RWPE2 (cell line): ENCODE data around the gene WDR33.

ENCODE experiments used
- ATAC-seq: fragments of 200-7000 bp; cut with Tn5 transposase; 3 replicates; pipeline ENCODE4 v1.9.1; 2021; ENCODE audit warnings: low read depth
- DNase-seq: peaks from one replicate; pipeline ENCODE4 v3.0.0-alpha.2; 2020; ENCODE audit warnings: low spot score
- H3K27ac ChIP-seq: fragments of 450-650 bp; 2 replicates; pipeline ENCODE4 v1.5.1; 2017; ENCODE audit warnings: mild to moderate bottlenecking; ENCODE audit not compliant: poor library complexity, severe bottlenecking
- H3K27me3 ChIP-seq: fragments of 250-450 bp; sonication (Bioruptor Pico); 2 replicates; pipeline ENCODE4 v1.5.1; 2021; ENCODE audit warnings: mild to moderate bottlenecking, moderate library complexity; ENCODE audit not compliant: insufficient read depth, poor library complexity, severe bottlenecking
- H3K36me3 ChIP-seq: fragments of 250-450 bp; sonication (Bioruptor Pico); 2 replicates; pipeline ENCODE4 v1.5.1; 2020; ENCODE audit warnings: low read depth, mild to moderate bottlenecking, moderate library complexity
- H3K4me1 ChIP-seq: fragments of 250-450 bp; sonication (Bioruptor Pico); 2 replicates; pipeline ENCODE4 v1.5.1; 2021; ENCODE audit warnings: mild to moderate bottlenecking, moderate library complexity; ENCODE audit not compliant: insufficient read depth, poor library complexity, severe bottlenecking
- H3K4me3 ChIP-seq: fragments of 250-450 bp; sonication (Bioruptor Pico); 2 replicates; pipeline ENCODE4 v1.5.1; 2021; ENCODE audit warnings: mild to moderate bottlenecking, moderate library complexity; ENCODE audit not compliant: severe bottlenecking
- H3K9me3 ChIP-seq: fragments of 250-450 bp; sonication (Bioruptor Pico); 2 replicates; pipeline ENCODE4 v1.5.1; 2021; ENCODE audit warnings: mild to moderate bottlenecking, moderate library complexity; ENCODE audit not compliant: severe bottlenecking
- TF ChIP-seq, protein P1 (sequence below): fragments of 450-650 bp; IDR thresholded peaks from one replicate; pipeline ENCODE4 v1.5.1; 2017; ENCODE audit warnings: mild to moderate bottlenecking, moderate library complexity; ENCODE audit not compliant: poor library complexity, severe bottlenecking

WDR33 gene

DNA sequence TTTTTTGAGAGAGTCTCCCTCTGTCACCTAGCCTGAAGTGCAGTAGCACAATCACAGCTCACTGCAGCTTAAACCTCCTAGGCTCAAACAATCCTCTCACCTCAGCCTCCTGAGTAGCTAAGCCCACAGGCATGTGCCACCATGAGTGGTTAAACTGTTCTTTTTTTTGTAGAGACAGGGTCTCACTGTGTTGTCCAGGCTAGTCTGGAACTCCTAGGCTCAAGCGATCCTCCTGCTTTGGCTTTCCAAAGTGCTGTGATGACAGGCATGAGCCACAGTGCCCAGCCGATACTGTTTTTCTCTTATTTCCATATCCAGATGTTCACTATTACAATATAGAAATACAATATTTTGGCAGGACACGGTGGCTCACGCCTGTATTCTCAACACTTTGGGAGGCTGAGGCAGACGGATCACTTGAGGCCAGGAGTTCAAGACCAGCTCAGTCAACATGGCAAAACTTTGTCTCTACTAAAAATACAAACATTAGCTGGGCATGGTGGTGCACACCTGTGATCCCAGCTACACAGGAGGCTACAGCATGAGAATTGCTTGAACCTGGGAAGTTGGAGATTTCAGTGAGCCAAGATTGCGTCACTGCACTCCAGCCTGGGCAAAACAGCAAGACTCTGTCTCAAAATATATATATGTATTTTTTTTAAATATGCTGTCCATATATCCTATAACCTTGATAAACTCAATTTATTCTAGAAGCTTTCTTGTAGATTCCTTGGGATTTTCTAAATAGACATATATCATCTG lies 24.7 kb downstream of the WDR33 start:
- Histone ChIP-seq H3K27me3 (no peaks in the 10 kb centered on the region), H3K27ac (no peak overlapping the region), H3K4me1 (no peaks in the 10 kb centered on the region), H3K9me3 (no peaks in the 10 kb centered on the region), H3K36me3 (peaks cover 7% of the 10 kb centered on the region), H3K4me3 (no peak overlapping the region)
- no peak for DNase-seq
- TF ChIP-seq, protein P1, sequence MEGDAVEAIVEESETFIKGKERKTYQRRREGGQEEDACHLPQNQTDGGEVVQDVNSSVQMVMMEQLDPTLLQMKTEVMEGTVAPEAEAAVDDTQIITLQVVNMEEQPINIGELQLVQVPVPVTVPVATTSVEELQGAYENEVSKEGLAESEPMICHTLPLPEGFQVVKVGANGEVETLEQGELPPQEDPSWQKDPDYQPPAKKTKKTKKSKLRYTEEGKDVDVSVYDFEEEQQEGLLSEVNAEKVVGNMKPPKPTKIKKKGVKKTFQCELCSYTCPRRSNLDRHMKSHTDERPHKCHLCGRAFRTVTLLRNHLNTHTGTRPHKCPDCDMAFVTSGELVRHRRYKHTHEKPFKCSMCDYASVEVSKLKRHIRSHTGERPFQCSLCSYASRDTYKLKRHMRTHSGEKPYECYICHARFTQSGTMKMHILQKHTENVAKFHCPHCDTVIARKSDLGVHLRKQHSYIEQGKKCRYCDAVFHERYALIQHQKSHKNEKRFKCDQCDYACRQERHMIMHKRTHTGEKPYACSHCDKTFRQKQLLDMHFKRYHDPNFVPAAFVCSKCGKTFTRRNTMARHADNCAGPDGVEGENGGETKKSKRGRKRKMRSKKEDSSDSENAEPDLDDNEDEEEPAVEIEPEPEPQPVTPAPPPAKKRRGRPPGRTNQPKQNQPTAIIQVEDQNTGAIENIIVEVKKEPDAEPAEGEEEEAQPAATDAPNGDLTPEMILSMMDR = no peak
- ATAC-seq = no peak

DNA sequence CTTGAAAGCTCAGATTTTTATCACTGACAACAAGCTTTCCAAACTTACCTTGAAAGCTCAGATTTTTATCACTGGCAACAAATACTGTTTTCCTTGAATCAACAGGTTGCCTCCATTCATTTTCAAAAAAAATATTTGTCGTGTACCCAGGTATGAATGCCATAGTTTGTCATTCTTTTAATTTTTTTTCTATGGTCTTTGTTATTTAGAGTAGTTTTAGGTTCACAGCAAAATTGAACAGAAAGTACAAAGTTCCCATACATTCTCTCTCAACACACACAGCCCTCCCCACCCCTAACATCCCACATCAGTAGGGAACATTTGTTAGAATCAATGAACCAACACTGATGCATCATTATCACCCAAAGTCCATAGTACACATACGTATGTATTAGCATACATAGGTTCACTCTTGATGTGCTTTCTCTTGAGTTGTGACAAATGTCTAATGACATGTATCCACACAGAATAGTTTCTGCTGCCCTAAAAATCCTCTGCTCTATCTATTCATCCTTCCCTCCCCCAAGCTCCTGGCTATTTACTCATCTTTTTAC lies 25.9 kb downstream of the WDR33 start:
- Histone ChIP-seq H3K4me3 (no peak overlapping the region), H3K4me1 (no peaks in the 10 kb centered on the region), H3K27ac (no peak overlapping the region), H3K27me3 (no peaks in the 10 kb centered on the region), H3K9me3 (no peaks in the 10 kb centered on the region), H3K36me3 (peaks cover 17% of the 10 kb centered on the region)
- no peak for ATAC-seq
- TF ChIP-seq, protein P1 = no peak
- DNase-seq = no peak

DNA sequence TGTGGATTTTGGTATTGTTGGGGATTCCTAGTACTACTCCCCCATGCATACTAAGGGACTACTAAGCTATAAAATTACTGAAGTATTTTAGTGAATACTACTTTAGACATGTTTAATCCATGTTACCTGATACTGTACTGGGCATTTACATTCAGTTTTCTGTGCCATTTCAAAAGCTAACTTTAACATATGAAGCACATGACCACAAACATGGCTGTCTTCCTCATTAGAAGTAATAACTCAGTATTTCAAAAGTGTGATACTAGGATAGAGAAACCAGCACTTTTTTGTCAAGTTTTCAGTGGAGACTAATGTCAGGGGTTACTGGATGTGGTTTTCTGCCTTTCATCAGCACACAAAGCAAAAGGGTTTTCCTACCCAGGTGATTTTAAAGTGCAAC lies 27.9 kb downstream of the WDR33 start:
- Histone ChIP-seq H3K27me3 (no peaks in the 10 kb centered on the region), H3K4me1 (no peaks in the 10 kb centered on the region), H3K36me3 (peaks cover 17% of the 10 kb centered on the region), H3K27ac (no peak overlapping the region), H3K9me3 (no peaks in the 10 kb centered on the region), H3K4me3 (no peak overlapping the region)
- ATAC-seq (no peak), DNase-seq (no peak)
- TF ChIP-seq, protein P1 = no peak

DNA sequence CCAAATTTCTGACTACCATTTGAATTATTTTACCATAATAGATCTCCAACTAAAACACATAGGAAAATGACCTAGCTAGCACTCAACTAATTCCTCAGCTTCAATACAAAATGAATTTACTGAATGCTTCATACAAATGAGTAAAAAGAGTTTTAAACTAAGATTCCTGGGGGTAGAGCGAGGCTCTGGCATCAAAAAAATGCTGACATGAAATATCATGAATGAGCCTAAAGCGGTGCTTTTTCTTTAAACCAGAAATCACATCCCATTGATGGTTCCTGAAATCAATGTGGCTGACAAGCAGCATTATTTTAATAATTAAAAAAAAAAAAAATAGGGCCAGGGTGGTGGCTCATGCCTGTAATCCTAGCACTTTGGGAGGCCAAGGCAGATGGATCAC lies 32.1 kb downstream of the WDR33 start:
- Histone ChIP-seq H3K36me3 (peaks cover 14% of the 10 kb centered on the region), H3K9me3 (no peaks in the 10 kb centered on the region), H3K4me3 (no peak overlapping the region), H3K27ac (no peak overlapping the region), H3K4me1 (no peaks in the 10 kb centered on the region), H3K27me3 (no peaks in the 10 kb centered on the region)
- TF ChIP-seq, protein P1 = no peak
- DNase-seq (no peak), ATAC-seq (no peak)

DNA sequence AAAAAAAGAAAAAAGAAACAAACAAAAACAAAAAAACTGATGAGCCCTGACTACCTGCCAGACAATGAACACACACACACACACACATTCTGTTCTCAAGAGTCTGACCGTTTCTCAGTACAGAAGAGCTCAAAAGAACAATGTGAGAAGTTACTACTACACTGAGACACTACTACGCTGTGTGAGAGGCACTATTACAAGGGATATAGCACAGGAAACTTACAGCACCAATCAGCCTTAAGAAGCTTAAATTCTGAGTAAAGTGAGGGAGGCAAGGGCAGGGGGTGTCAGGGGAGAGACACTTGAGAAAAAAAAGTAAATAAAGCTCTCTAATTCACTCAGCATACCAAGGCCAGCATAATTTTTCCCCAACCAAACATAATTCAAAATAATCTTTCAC lies 32.5 kb downstream of the WDR33 start:
- H3K4me1 ChIP-seq = no peaks in the 10 kb centered on the region
- TF ChIP-seq, protein P1 = no peak
- no peak overlapping the region for H3K27ac ChIP-seq
- ATAC-seq (no peak), DNase-seq (no peak)
- no peaks in the 10 kb centered on the region for H3K9me3 ChIP-seq
- peaks cover 14% of the 10 kb centered on the region for H3K36me3 ChIP-seq
- no peaks in the 10 kb centered on the region for H3K27me3 ChIP-seq
- H3K4me3 ChIP-seq = no peak overlapping the region
